Activated CD4-positive, alpha-beta memory T cell treated with anti-CD3 and anti-CD28 coated beads, Interleukin-2, amount 10 ng/mL, durations not matched to agents 7 days and 5 days (primary cell): ENCODE results near the gene OOSP2. TPM values are rescaled to one million over a fixed set of nuclear protein-coding genes. Genes with fewer than 3 reads are reported as not detected.

Experiments
- CTCF ChIA-PET: fragments of 350-600 bp; sonication (Branson Sonifier 250); formaldehyde crosslinking; loops from one replicate; lab custom pipeline; 2021; ENCODE audit warnings: antibody characterized with exemption, inconsistent platforms; lab: Charles Lee
- POLR2A ChIA-PET: fragments of 350-600 bp; sonication (Branson Sonifier 250); formaldehyde crosslinking; loops from one replicate; lab custom pipeline; 2021; ENCODE audit warnings: antibody characterized with exemption; lab: Charles Lee
- DNase-seq: peaks from one replicate; pipeline ENCODE4 v3.0.0-alpha.2; 2020
- H3K27ac Mint-ChIP-seq: one replicate; pipeline ENCODE4 v1.8.0; 2021; ENCODE audit warnings: mild to moderate bottlenecking, mixed read lengths
- H3K27me3 Mint-ChIP-seq: one replicate; pipeline ENCODE4 v1.8.0; 2021; ENCODE audit warnings: mixed read lengths
- H3K36me3 Mint-ChIP-seq: one replicate; pipeline ENCODE4 v1.8.0; 2021; ENCODE audit warnings: low read depth, mixed read lengths
- H3K4me1 Mint-ChIP-seq: one replicate; pipeline ENCODE4 v1.8.0; 2021; ENCODE audit warnings: mixed read lengths
- H3K4me3 Mint-ChIP-seq: one replicate; pipeline ENCODE4 v1.8.0; 2021; ENCODE audit warnings: mild to moderate bottlenecking, mixed read lengths
- H3K9me3 Mint-ChIP-seq: one replicate; pipeline ENCODE4 v1.8.0; 2021; ENCODE audit warnings: mixed read lengths
- total RNA-seq, 2 experiments: library from RNA; stranded (reverse); gene quantifications; one replicate each; pipeline ENCODE4 v1.2.3, GENCODE V29; 2021

Gene OOSP2
- total RNA-seq, 2 experiments from 2014 or later = not detected

DNA sequence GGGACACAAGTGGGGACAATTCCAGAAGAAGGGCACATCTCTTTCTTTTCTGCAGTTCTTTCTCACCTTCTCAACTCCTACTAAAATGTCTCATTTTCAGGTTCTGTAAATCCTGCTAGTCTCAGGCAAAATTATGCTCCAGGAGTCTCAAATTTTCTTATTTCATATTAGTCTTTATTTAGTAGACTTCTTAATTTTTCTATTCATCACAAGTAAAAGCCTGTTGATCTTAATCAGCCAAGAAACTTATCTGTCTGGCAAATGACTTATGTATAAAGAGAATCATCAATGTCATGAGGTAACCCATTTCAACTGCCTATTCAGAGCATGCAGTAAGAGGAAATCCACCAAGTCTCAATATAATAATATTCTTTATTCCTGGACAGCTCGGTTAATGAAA is 48.2 kb downstream of the OOSP2 start, which contains the start of gene MS4A2:
Gene MS4A2 (plus strand): TSS at position 301 of the 400 bp plus-strand sequence. CDS start 102 bp downstream, outside the sequence.
- peaks cover 9% of the 10 kb centered on the region for H3K27me3 Mint-ChIP-seq
- H3K4me3 Mint-ChIP-seq = no peak within 1 kb of the TSS
- CTCF ChIA-PET = interaction anchor here (1.1 kb wide), 1 partner anchor 11 kb away, joined by 3 read pairs; no protein-coding TSS in a partner anchor
- H3K4me1 Mint-ChIP-seq = no peaks in the 10 kb centered on the region
- POLR2A ChIA-PET = no interaction called here
- H3K36me3 Mint-ChIP-seq = no peaks in the 10 kb centered on the region
- H3K27ac Mint-ChIP-seq = no peak within 1 kb of the TSS
- no peak for DNase-seq
- no peaks in the 10 kb centered on the region for H3K9me3 Mint-ChIP-seq

GRCh38 chr11:60095477-60096120 is 55.4 kb downstream of the OOSP2 start:
- DNase-seq = no peak
- Mint-ChIP-seq H3K9me3 (no peaks in the 10 kb centered on the region), H3K27ac (no peak overlapping the region), H3K4me1 (no peaks in the 10 kb centered on the region), H3K36me3 (no peaks in the 10 kb centered on the region), H3K27me3 (no peaks in the 10 kb centered on the region), H3K4me3 (no peak overlapping the region)
- ChIA-PET CTCF (no interaction called here), POLR2A (no interaction called here)

DNA sequence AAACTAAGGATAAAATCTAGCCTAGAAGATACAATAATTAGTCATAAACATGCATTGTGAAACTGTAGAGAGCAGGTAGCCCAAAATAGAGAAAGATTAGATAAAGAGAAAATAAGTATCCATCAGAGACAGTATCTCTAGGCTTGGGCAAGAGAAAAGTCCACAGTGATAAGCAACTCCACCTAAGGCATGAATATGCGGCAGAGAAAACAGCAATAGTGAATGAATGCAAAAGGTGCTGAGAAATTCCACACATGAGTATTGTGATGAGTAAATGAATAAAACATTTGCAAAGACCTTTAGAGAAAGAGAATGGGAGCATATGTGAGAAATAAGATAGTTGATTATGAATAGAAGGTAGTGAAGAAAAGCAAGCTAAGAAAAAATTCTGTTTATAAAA is 57.0 kb downstream of the OOSP2 start:
- ChIA-PET CTCF (no interaction called here), POLR2A (no interaction called here)
- Mint-ChIP-seq H3K9me3 (no peaks in the 10 kb centered on the region), H3K27ac (no peak overlapping the region), H3K36me3 (no peaks in the 10 kb centered on the region), H3K4me1 (no peaks in the 10 kb centered on the region), H3K27me3 (no peaks in the 10 kb centered on the region), H3K4me3 (no peak overlapping the region)
- DNase-seq = no peak

Other genes starting within 250 kb of the OOSP2 start
- 10 to 100 TPM; 77.0 to 77.7 TPM for gene MRPL16, start 229.6 kb upstream of the OOSP2 start, total RNA-seq
- gene CBLIF, start 194.9 kb upstream of the OOSP2 start, total RNA-seq = not detected
- not detected for gene TCN1, start 173.9 kb upstream of the OOSP2 start, total RNA-seq
- gene OOSP3, start 161.6 kb upstream of the OOSP2 start, total RNA-seq = not detected
- gene OOSP1, start 102.0 kb upstream of the OOSP2 start, total RNA-seq = not detected
- not detected for gene OOSP4A, start 76.4 kb upstream of the OOSP2 start, total RNA-seq
- gene OOSP4B, start 23.2 kb upstream of the OOSP2 start, total RNA-seq = not detected
- gene MS4A3, start 16.3 kb downstream of the OOSP2 start, total RNA-seq = not detected
- gene MS4A2, start 48.3 kb downstream of the OOSP2 start, total RNA-seq = not detected
- gene MS4A6A, start 142.7 kb downstream of the OOSP2 start, total RNA-seq = not detected
- not detected for gene MS4A4E, start 202.7 kb downstream of the OOSP2 start, total RNA-seq
- not detected for gene MS4A4A, start 240.3 kb downstream of the OOSP2 start, total RNA-seq